Heart right ventricle (tissue), 16 donors: ENCODE measurements around the gene CHRFAM7A. TPM values are rescaled to one million over a fixed set of nuclear protein-coding genes. Genes with fewer than 3 reads are reported as not detected.
"Not testable (repeated sequence)": the region's sequence is repeated elsewhere in the genome, so short reads cannot be mapped to it uniquely, and the experiment has no call there.

Experiments used
- ATAC-seq, 8 donors: fragments of 200-7000 bp; cut with Tn5 transposase; one replicate each; pipeline ENCODE4 v1.9.1; 2020; ENCODE audit warnings: mild to moderate bottlenecking in 8 of 8, moderate library complexity in 8 of 8, moderate number of reproducible peaks in 1 of 8
- DNase-seq, 2 donors: peaks; one replicate each; pipeline ENCODE4 v3.0.0-alpha.2; 2020
- H3K27ac ChIP-seq, 10 donors: fragments of 200-600 bp; sonication (generic) in 2 of 10; one replicate each; pipeline versions ENCODE4 v1.5.0 to v1.8.0; 2020 to 2022; ENCODE audit warnings: mild to moderate bottlenecking in 3 of 10
- H3K27me3 ChIP-seq, 7 donors: fragments of 200-600 bp; one replicate each; pipeline ENCODE4 v1.8.0; 2021 to 2022; ENCODE audit warnings: mild to moderate bottlenecking in 2 of 7
- H3K36me3 ChIP-seq, 9 donors: fragments of 200-600 bp; sonication (generic) in 1 of 9; one replicate each; pipeline versions ENCODE4 v1.5.0 to v1.8.0; 2020 to 2022; ENCODE audit warnings: mild to moderate bottlenecking in 2 of 9
- H3K4me1 ChIP-seq, 9 donors: fragments of 200-600 bp; sonication (generic) in 1 of 9; one replicate each; pipeline versions ENCODE4 v1.5.0 to v1.8.0; 2020 to 2022; ENCODE audit warnings: mild to moderate bottlenecking in 4 of 9
- H3K4me3 ChIP-seq, 10 donors: fragments of 200-600 bp; sonication (generic) in 2 of 10; one replicate each; pipeline versions ENCODE4 v1.5.0 to v1.8.0; 2020 to 2022; ENCODE audit warnings: mild to moderate bottlenecking in 7 of 10, moderate library complexity in 2 of 10
- H3K9me3 ChIP-seq, 11 donors: fragments of 200-600 bp in 10 of 11; sonication (generic) in 2 of 11; one replicate each; pipeline versions ENCODE4 v1.5.0 to v1.8.0; 2013 to 2022; ENCODE audit warnings: mild to moderate bottlenecking in 2 of 11, control low read depth in 1 of 11, moderate library complexity in 1 of 11
- WGBS, 2 donors: extraction: QIAGEN DNeasy Blood & Tissue Kit; methylation state at CpG; one replicate each; pipeline ENCODE4 v1.1.7; 2013; ENCODE audit warnings: inconsistent platforms in 1 of 2; 5-methylcytosine and 5-hydroxymethylcytosine counted together
- intact Hi-C, 10 donors: fragments of 100-400 bp; cut with DNase I; formaldehyde crosslinking; loops; one replicate each; pipeline versions ENCODE4 v1.11.1 to v1.14.2; 2022
- polyA plus RNA-seq, 2 donors: library from polyadenylated mRNA; stranded (reverse); fragments of 200-250 nt; gene quantifications; one replicate each; pipeline ENCODE4 v1.2.3, GENCODE V29; 2013
- total RNA-seq, 10 donors: library from RNA; stranded (reverse); fragmentation: NEBNext Ultra II Directional in 3 of 10; extraction: Animal tissue kit (Norgen Biotek cat#: 25700) in 3 of 10; gene quantifications; one replicate each; pipeline versions ENCODE4 v1.2.1 to v1.2.4, GENCODE V29; 2021 to 2023
- donor health status: Arrhythmogenic right ventricular cardiomyopathy.
- donor health status: ischemic (EF 13 %, LVEDD 7.1; RV severe dilation, severe dysfunction).
- donor health status: healthy with polysubstance abuse.
- donor health status: DM: no; HTN: yes; CAD: no.
- donor health status: DM: no; HTN: no; CAD: no.
- donor health status: ischemic (EF 25% LVEDD 6.9; RV normal size, moderate dysfunction).
- donor health status: ischemic (EF 25% LVEDD 5.7; RV mildly dilated, moderate dysfunction).
- donor health status: healthy.
- donor health status: DM: yes; HTN: yes; CAD: no.
- donor health status: Ischemic cardiomyopathy.
- donor health status: ischemic (EF 35%, LVEDD 5.7; RV mildly dilated, moderate dysfunction).
- donor health status: nonischemic (EF 11% LVEDD 7.7; RV severe dilation, severe dysfunction).
- donor health status: DM: yes; HTN: yes; CAD: no.
- donor health status: PGD.
- donor health status: ischemic (EF 29% LVEDD 5.4; RV normal size, mild dysfunction).
- donor health status: nonischemic (EF 23%, LVEDD 6.1; RV moderate dilation, normal function).

Gene CHRFAM7A
- total and polyA plus RNA-seq, 12 donors: 0.06 to 5.0 (median 2.1) TPM

- H3K36me3 ChIP-seq, ATAC-seq, intact Hi-C loops, H3K4me1 ChIP-seq, H3K4me3 ChIP-seq, H3K27ac ChIP-seq, H3K9me3 ChIP-seq, H3K27me3 ChIP-seq, DNase-seq: not testable (repeated sequence)
- no CpG with 5 or more reads among the region's 5 CpGs for WGBS, 2 donors
Measured at GRCh38 chr15:30321063-30321462, 72.3 kb downstream of the CHRFAM7A start.

- H3K4me1 ChIP-seq, intact Hi-C loops, ATAC-seq, H3K4me3 ChIP-seq, H3K27me3 ChIP-seq, H3K9me3 ChIP-seq, DNase-seq, H3K36me3 ChIP-seq, H3K27ac ChIP-seq: not testable (repeated sequence)
- no CpG with 5 or more reads among the region's 3 CpGs for WGBS, 2 donors
Measured at GRCh38 chr15:30315704-30316103, 77.6 kb downstream of the CHRFAM7A start.

DNA sequence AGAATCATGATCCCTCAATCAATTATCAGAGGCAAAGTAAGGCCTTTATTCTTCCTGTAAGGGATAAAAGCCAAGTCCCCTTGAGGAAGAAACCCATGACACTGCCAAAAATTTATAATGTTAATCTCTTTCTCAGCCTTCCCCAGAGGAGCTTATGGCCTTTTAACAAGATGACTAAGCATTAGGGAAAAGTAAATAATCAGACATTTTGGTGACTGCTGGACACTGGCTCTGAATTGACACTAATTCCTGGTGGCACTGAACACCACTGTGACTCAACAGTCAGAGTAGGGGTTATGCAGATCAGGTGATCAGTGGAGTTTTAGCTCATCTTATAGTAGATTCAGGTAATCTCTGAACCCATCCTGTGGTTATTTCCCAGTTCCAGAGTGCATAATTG is 82.8 kb downstream of the CHRFAM7A start:
- H3K36me3 ChIP-seq, intact Hi-C loops, H3K27me3 ChIP-seq, H3K4me3 ChIP-seq, H3K9me3 ChIP-seq, DNase-seq, H3K27ac ChIP-seq, H3K4me1 ChIP-seq: not testable (repeated sequence)
- ATAC-seq: peak in 1 of 8 donors; percentile 28

Other genes starting within 250 kb of the CHRFAM7A start
- gene GOLGA8R, start 20.7 kb upstream of the CHRFAM7A start, total RNA-seq: 1 to 10 TPM; 1.4 to 5.3 (median 3.8) TPM
- gene GOLGA8R, start 20.7 kb upstream of the CHRFAM7A start, polyA plus RNA-seq: 1 to 10 TPM in 1 of 2 donors, under 1 TPM in 1; 0.48 to 4.5 TPM
- gene GOLGA8Q, start 158.5 kb upstream of the CHRFAM7A start, total RNA-seq: 1 to 10 TPM in 5 of 10 donors, under 1 TPM in 2, not detected in 3; 0.49 to 5.4 (median 2.1) TPM
- 1 to 10 TPM in 1 of 2 donors, under 1 TPM in 1; 0.33 to 2.0 TPM for gene GOLGA8Q, start 158.5 kb upstream of the CHRFAM7A start, polyA plus RNA-seq
- gene GOLGA8H, start 210.5 kb upstream of the CHRFAM7A start, total RNA-seq: 1 to 10 TPM in 3 of 10 donors, under 1 TPM in 5, not detected in 2; 0.14 to 1.8 (median 0.60) TPM
- gene GOLGA8H, start 210.5 kb upstream of the CHRFAM7A start, polyA plus RNA-seq: 1 to 10 TPM in 1 of 2 donors, under 1 TPM in 1; 0.32 to 1.1 TPM